ENCODE data around the gene SLC23A2.

DNA sequence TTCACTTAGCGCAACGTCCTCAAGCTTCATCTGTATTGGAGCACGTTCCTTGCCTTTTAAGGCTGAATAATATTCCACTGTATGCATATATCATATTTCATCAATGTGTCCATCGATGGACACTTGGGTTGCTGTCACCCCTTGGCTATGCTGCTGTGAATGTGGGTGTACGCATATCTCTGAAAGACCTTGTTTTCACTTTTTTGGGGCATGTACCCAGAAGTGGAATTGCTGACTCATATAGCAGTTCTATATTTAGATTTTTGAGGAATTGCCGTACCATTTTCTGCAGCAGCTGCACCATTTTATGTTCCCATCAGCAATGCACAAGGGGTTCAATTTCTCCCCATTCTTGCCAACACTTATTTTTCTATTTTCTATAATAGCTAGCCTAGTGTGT is 22.8 kb upstream of the SLC23A2 start:
- TF ChIP-seq EZH2 (IDR thresholded peaks at IDR 0.05; ENCODE audit: insufficient read depth, poor library complexity, severe bottlenecking) (no peak), EZH2phosphoT487 (IDR thresholded peaks at IDR 0.05; ENCODE audit: insufficient read depth, low read depth) (no peak)
